Mesendoderm (in vitro differentiated cells): ENCODE data around the gene CMTM4.

Source experiments
- DNase-seq: peaks from one replicate; pipeline ENCODE4 v3.0.0; 2013
- H2AK5ac ChIP-seq: 2 replicates; pipeline ENCODE4 v1.6.1; 2013; ENCODE audit warnings: low read length, inconsistent platforms
- H2BK120ac ChIP-seq: 2 replicates; pipeline ENCODE4 v1.6.1; 2013; ENCODE audit warnings: low read depth, mild to moderate bottlenecking, low read length, moderate library complexity, mixed read lengths
- H2BK15ac ChIP-seq: replicated peaks from 2 replicates; pipeline ENCODE4 v1.6.1; 2013; ENCODE audit warnings: low read depth, mild to moderate bottlenecking, moderate library complexity
- H2BK5ac ChIP-seq: 2 replicates; pipeline ENCODE4 v1.6.1; 2013; ENCODE audit warnings: low read length, inconsistent platforms
- H3K18ac ChIP-seq: 2 replicates; pipeline ENCODE4 v1.6.1; 2013; ENCODE audit warnings: mild to moderate bottlenecking, low read length, mixed read lengths
- H3K23ac ChIP-seq: one replicate; pipeline ENCODE4 v1.6.1; 2013; ENCODE audit warnings: low read length
- H3K27ac ChIP-seq: 2 replicates; pipeline ENCODE4 v1.5.1; 2013; ENCODE audit warnings: low read depth, mild to moderate bottlenecking, inconsistent platforms, low read length, moderate library complexity
- H3K27me3 ChIP-seq: 2 replicates; pipeline ENCODE4 v1.6.1; 2013; ENCODE audit warnings: low read length, control low read depth, mild to moderate bottlenecking, inconsistent platforms; ENCODE audit not compliant: insufficient read depth, poor library complexity
- H3K36me3 ChIP-seq: 2 replicates; pipeline ENCODE4 v1.6.1; 2013; ENCODE audit warnings: low read length, inconsistent platforms; ENCODE audit not compliant: control insufficient read depth, insufficient read depth
- H3K4ac ChIP-seq: one replicate; pipeline ENCODE4 v1.6.1; 2013; ENCODE audit warnings: low read depth, mild to moderate bottlenecking, low read length, moderate library complexity
- H3K4me1 ChIP-seq: 2 replicates; pipeline ENCODE4 v1.6.1; 2013; ENCODE audit warnings: low read depth, low read length, inconsistent platforms; ENCODE audit not compliant: control insufficient read depth
- H3K4me2 ChIP-seq: 2 replicates; pipeline ENCODE4 v1.6.1; 2013; ENCODE audit warnings: low read length
- H3K4me3 ChIP-seq: 2 replicates; pipeline ENCODE4 v1.5.1; 2013; ENCODE audit warnings: mild to moderate bottlenecking, low read length
- H3K56ac ChIP-seq: one replicate; pipeline ENCODE4 v1.6.1; 2013; ENCODE audit warnings: low read length
- H3K79me1 ChIP-seq: 2 replicates; pipeline ENCODE4 v1.6.1; 2013; ENCODE audit warnings: low read length, inconsistent platforms
- H3K79me2 ChIP-seq: 2 replicates; pipeline ENCODE4 v1.6.1; 2013; ENCODE audit warnings: mild to moderate bottlenecking, low read length; ENCODE audit not compliant: control insufficient read depth, insufficient read depth
- H3K9ac ChIP-seq: 2 replicates; pipeline ENCODE4 v1.6.1; 2013; ENCODE audit warnings: low read length, inconsistent platforms
- H4K5ac ChIP-seq: one replicate; pipeline ENCODE4 v1.6.1; 2013; ENCODE audit warnings: low read length
- H4K8ac ChIP-seq: one replicate; pipeline ENCODE4 v1.6.1; 2013; ENCODE audit warnings: low read depth, mild to moderate bottlenecking, control low read depth, low read length, moderate library complexity
- WGBS: extraction: QIAGEN DNeasy Blood & Tissue Kit; methylation state at CpG from one replicate; pipeline ENCODE4 v1.1.7; 2013; ENCODE audit warnings: low lambda C conversion rate, missing lambda C conversion rate; ENCODE audit not compliant: insufficient coverage; ENCODE audit errors: extremely low coverage; 5-methylcytosine and 5-hydroxymethylcytosine counted together

CMTM4 gene

GRCh38 chr16:66676599-66676998, 19.9 kb downstream of the CMTM4 start:
- H3K4ac ChIP-seq = no peak overlapping the region

GRCh38 chr16:66673691-66674090, 22.9 kb downstream of the CMTM4 start:
- H3K79me1 ChIP-seq = peaks cover 2% of the 10 kb centered on the region
- no peak overlapping the region for H4K5ac ChIP-seq
- H3K23ac ChIP-seq = no peak overlapping the region
- H3K4ac ChIP-seq = no peak overlapping the region
- H2BK120ac ChIP-seq = no peak overlapping the region
- H3K36me3 ChIP-seq = no peaks in the 10 kb centered on the region
- H2BK5ac ChIP-seq = no peak overlapping the region
- H2AK5ac ChIP-seq = no peak overlapping the region
- H3K18ac ChIP-seq = no peak overlapping the region
- no peak for DNase-seq
- no peaks in the 10 kb centered on the region for H3K79me2 ChIP-seq
- no peak overlapping the region for H4K8ac ChIP-seq
- H3K4me3 ChIP-seq = no peak overlapping the region
- no peak overlapping the region for H3K9ac ChIP-seq
- no peak overlapping the region for H3K56ac ChIP-seq
- WGBS = no CpG with 5 or more reads among the region's 2 CpGs
- H2BK15ac ChIP-seq = no peak overlapping the region
- no peaks in the 10 kb centered on the region for H3K4me1 ChIP-seq
- no peak overlapping the region for H3K4me2 ChIP-seq
- H3K27ac ChIP-seq = no peak overlapping the region
- H3K27me3 ChIP-seq = no peaks in the 10 kb centered on the region

More at GRCh38 chr16:66676599-66676998, 19.9 kb downstream of the CMTM4 start:
- Histone ChIP-seq H2BK15ac (no peak overlapping the region), H4K8ac (no peak overlapping the region), H3K4me2 (no peak overlapping the region), H3K4me1 (no peaks in the 10 kb centered on the region), H3K36me3 (no peaks in the 10 kb centered on the region), H3K27ac (no peak overlapping the region), H3K4me3 (no peak overlapping the region), H3K9ac (no peak overlapping the region), H4K5ac (no peak overlapping the region), H2BK5ac (no peak overlapping the region), H2BK120ac (no peak overlapping the region), H3K23ac (no peak overlapping the region), H3K79me1 (peaks cover 3% of the 10 kb centered on the region), H3K56ac (no peak overlapping the region), H3K79me2 (no peaks in the 10 kb centered on the region), H3K27me3 (no peaks in the 10 kb centered on the region), H2AK5ac (no peak overlapping the region), H3K18ac (no peak overlapping the region)
- no peak for DNase-seq
- no CpG with 5 or more reads among the region's 3 CpGs for WGBS

- Histone ChIP-seq H3K79me1 (peaks cover 2% of the 10 kb centered on the region), H3K18ac (no peak overlapping the region), H4K5ac (no peak overlapping the region), H3K27ac (no peak overlapping the region), H3K56ac (no peak overlapping the region), H3K27me3 (no peaks in the 10 kb centered on the region), H3K4me1 (no peaks in the 10 kb centered on the region), H3K4me2 (no peak overlapping the region), H2BK5ac (no peak overlapping the region), H2BK120ac (no peak overlapping the region), H3K9ac (no peak overlapping the region), H4K8ac (no peak overlapping the region), H2AK5ac (no peak overlapping the region), H3K79me2 (no peaks in the 10 kb centered on the region), H3K36me3 (no peaks in the 10 kb centered on the region), H2BK15ac (no peak overlapping the region), H3K23ac (no peak overlapping the region), H3K4ac (no peak overlapping the region), H3K4me3 (no peak overlapping the region)
- DNase-seq = no peak
- no CpG with 5 or more reads among the region's 10 CpGs for WGBS
Observed at GRCh38 chr16:66670691-66671388, 25.7 kb downstream of the CMTM4 start.

GRCh38 chr16:66668777-66669444, 27.6 kb downstream of the CMTM4 start:
- no peaks in the 10 kb centered on the region for H3K27me3 ChIP-seq
- no peaks in the 10 kb centered on the region for H3K36me3 ChIP-seq
- no peak overlapping the region for H2BK5ac ChIP-seq
- peaks cover 2% of the 10 kb centered on the region for H3K79me1 ChIP-seq
- DNase-seq = no peak
- no CpG with 5 or more reads among the region's 6 CpGs for WGBS
- no peak overlapping the region for H3K9ac ChIP-seq
- no peak overlapping the region for H4K5ac ChIP-seq
- no peak overlapping the region for H3K56ac ChIP-seq
- no peak overlapping the region for H3K4me2 ChIP-seq
- H3K79me2 ChIP-seq = no peaks in the 10 kb centered on the region
- no peak overlapping the region for H3K4ac ChIP-seq
- H2AK5ac ChIP-seq = no peak overlapping the region
- H3K4me1 ChIP-seq = no peaks in the 10 kb centered on the region
- no peak overlapping the region for H4K8ac ChIP-seq
- no peak overlapping the region for H3K27ac ChIP-seq
- H3K23ac ChIP-seq = no peak overlapping the region
- no peak overlapping the region for H3K18ac ChIP-seq
- H2BK15ac ChIP-seq = no peak overlapping the region
- no peak overlapping the region for H3K4me3 ChIP-seq
- H2BK120ac ChIP-seq = no peak overlapping the region

- Histone ChIP-seq H3K23ac (no peak overlapping the region), H3K27me3 (no peaks in the 10 kb centered on the region), H3K4ac (no peak overlapping the region), H3K9ac (no peak overlapping the region), H3K4me3 (no peak overlapping the region), H3K79me1 (no peaks in the 10 kb centered on the region), H4K5ac (no peak overlapping the region), H2BK120ac (no peak overlapping the region), H3K18ac (no peak overlapping the region), H2AK5ac (no peak overlapping the region), H3K4me2 (no peak overlapping the region), H2BK15ac (no peak overlapping the region), H4K8ac (no peak overlapping the region), H3K36me3 (no peaks in the 10 kb centered on the region), H3K79me2 (no peaks in the 10 kb centered on the region), H3K27ac (no peak overlapping the region), H3K4me1 (no peaks in the 10 kb centered on the region), H3K56ac (no peak overlapping the region), H2BK5ac (no peak overlapping the region)
- DNase-seq = no peak
- no CpG with 5 or more reads among the region's 1 CpG for WGBS
Observed at GRCh38 chr16:66667944-66668343, 28.6 kb downstream of the CMTM4 start.
